GM23248 (cell line): ENCODE data around the gene TMEM53. TPM values are rescaled to one million over a fixed set of nuclear protein-coding genes. Genes with fewer than 3 reads are reported as not detected.
A peak's percentile ranks its signal among the peaks of the same experiment; 100 is the strongest.

Experiments
- DNase-seq: peaks from one replicate; pipeline ENCODE4 v3.0.0-alpha.2; 2015
- H2AFZ ChIP-seq: fragments of 200-600 bp; sonication (generic); 2 replicates; pipeline ENCODE4 v1.6.1; 2016; ENCODE audit warnings: antibody characterized with exemption
- H3F3A ChIP-seq: fragments of 200-600 bp; sonication (generic); 2 replicates; pipeline ENCODE4 v1.6.1; 2016; ENCODE audit warnings: mild to moderate bottlenecking, antibody characterized with exemption, mixed run types; ENCODE audit not compliant: insufficient read depth
- H3K27ac ChIP-seq: fragments of 200-600 bp; sonication (generic); 2 replicates; pipeline ENCODE4 v1.5.1; 2016; ENCODE audit warnings: mild to moderate bottlenecking
- H3K27me3 ChIP-seq: fragments of 200-600 bp; sonication (generic); replicated peaks from 2 replicates; pipeline ENCODE4 v1.6.1; 2016; ENCODE audit warnings: mild to moderate bottlenecking; ENCODE audit not compliant: insufficient read depth
- H3K36me3 ChIP-seq: fragments of 200-600 bp; sonication (generic); 2 replicates; pipeline ENCODE4 v1.6.1; 2016; ENCODE audit warnings: low read depth, mild to moderate bottlenecking
- H3K4me1 ChIP-seq: fragments of 200-600 bp; sonication (generic); 2 replicates; pipeline ENCODE4 v1.6.1; 2016; ENCODE audit warnings: mild to moderate bottlenecking; ENCODE audit not compliant: insufficient read depth
- H3K4me2 ChIP-seq: fragments of 200-600 bp; sonication (generic); one replicate; pipeline ENCODE4 v1.6.1; 2016; ENCODE audit warnings: mild to moderate bottlenecking; ENCODE audit not compliant: unreplicated experiment
- H3K4me3 ChIP-seq: fragments of 200-600 bp; sonication (generic); 2 replicates; pipeline ENCODE4 v1.5.1; 2016; ENCODE audit warnings: mild to moderate bottlenecking
- H3K79me2 ChIP-seq: fragments of 200-600 bp; sonication (generic); 2 replicates; pipeline ENCODE4 v1.6.1; 2016; ENCODE audit warnings: mild to moderate bottlenecking; ENCODE audit not compliant: insufficient read depth
- H3K9ac ChIP-seq: fragments of 200-600 bp; sonication (generic); 2 replicates; pipeline ENCODE4 v1.6.1; 2016; ENCODE audit warnings: mild to moderate bottlenecking
- H3K9me2 ChIP-seq: fragments of 200-600 bp; sonication (generic); 2 replicates; pipeline ENCODE4 v1.6.1; 2016; ENCODE audit warnings: mixed run types, mild to moderate bottlenecking, moderate library complexity; ENCODE audit not compliant: insufficient read depth
- H3K9me3 ChIP-seq: fragments of 200-600 bp; sonication (generic); one replicate; pipeline ENCODE4 v1.6.1; 2017; ENCODE audit warnings: low read depth
- H4K20me1 ChIP-seq: fragments of 200-600 bp; sonication (generic); 2 replicates; pipeline ENCODE4 v1.6.0; 2016; ENCODE audit not compliant: insufficient read depth
- EZH2 ChIP-seq: fragments of 200-600 bp; sonication (generic); IDR thresholded peaks from 2 replicates; pipeline ENCODE4 v1.6.1; 2018; ENCODE audit warnings: antibody characterized with exemption, mild to moderate bottlenecking; ENCODE audit not compliant: insufficient read depth, poor library complexity, severe bottlenecking
- EZH2phosphoT487 ChIP-seq: fragments of 200-600 bp; sonication (generic); IDR thresholded peaks from 2 replicates; pipeline ENCODE4 v1.6.1; 2018; ENCODE audit warnings: antibody characterized with exemption, moderate library complexity, mild to moderate bottlenecking, low read depth; ENCODE audit not compliant: insufficient read depth
- WGBS, 2 experiments: methylation state at CpG; one replicate each; pipeline ENCODE4 v1.1.6; 2015 to 2017; ENCODE audit warnings: low lambda C conversion rate in 2 of 2, low coverage in 1 of 2; ENCODE audit errors: missing lambda C conversion rate in 2 of 2; 5-methylcytosine and 5-hydroxymethylcytosine counted together
- in situ Hi-C: fragments of 300-500 bp; cut with MboI; formaldehyde crosslinking; loops from 2 replicates; pipeline ENCODE4 v1.15.0; 2020
- polyA plus RNA-seq: library from polyadenylated mRNA; unstranded; fragments of >200 nt; fragmentation: Nextera tagmentation; extraction: Ambion mirVana; gene quantifications from 2 replicates; pipeline ENCODE4 v1.2.1, GENCODE V29; 2016
- total RNA-seq: library from RNA; depleted of rRNA; stranded (reverse); fragments of >200 nt; shearing (Covaris generic); gene quantifications from 2 replicates; pipeline ENCODE4 v1.2.3, GENCODE V29; 2014

The TMEM53 gene
- total and polyA plus RNA-seq, 2 experiments from 2014 or later, result 4.4 to 10.1 TPM

GRCh38 chr1:44678626-44679025, 4.3 kb upstream of the TMEM53 start:
- in situ Hi-C loops, result no loop called here
- no peaks in the 10 kb centered on the region for H4K20me1 ChIP-seq
- H3K27ac ChIP-seq, result no peak overlapping the region
- no peak overlapping the region for H3K9ac ChIP-seq
- H3K79me2 ChIP-seq, result no peaks in the 10 kb centered on the region
- H3K9me2 ChIP-seq, result no peaks in the 10 kb centered on the region
- no peak overlapping the region for H3K4me2 ChIP-seq
- WGBS, 2 experiments, result 86 to 97% methylated on average over 4 of the region's 4 CpGs
- H3K27me3 ChIP-seq, result no peaks in the 10 kb centered on the region
- TF ChIP-seq EZH2 (no peak), EZH2phosphoT487 (no peak)
- H3K4me3 ChIP-seq, result no peak overlapping the region
- no peaks in the 10 kb centered on the region for H3K36me3 ChIP-seq
- no peak for DNase-seq
- H3K9me3 ChIP-seq, result no peaks in the 10 kb centered on the region
- no peak overlapping the region for H2AFZ ChIP-seq
- H3F3A ChIP-seq, result peaks cover 18% of the 10 kb centered on the region
- H3K4me1 ChIP-seq, result peaks cover 24% of the 10 kb centered on the region

DNA sequence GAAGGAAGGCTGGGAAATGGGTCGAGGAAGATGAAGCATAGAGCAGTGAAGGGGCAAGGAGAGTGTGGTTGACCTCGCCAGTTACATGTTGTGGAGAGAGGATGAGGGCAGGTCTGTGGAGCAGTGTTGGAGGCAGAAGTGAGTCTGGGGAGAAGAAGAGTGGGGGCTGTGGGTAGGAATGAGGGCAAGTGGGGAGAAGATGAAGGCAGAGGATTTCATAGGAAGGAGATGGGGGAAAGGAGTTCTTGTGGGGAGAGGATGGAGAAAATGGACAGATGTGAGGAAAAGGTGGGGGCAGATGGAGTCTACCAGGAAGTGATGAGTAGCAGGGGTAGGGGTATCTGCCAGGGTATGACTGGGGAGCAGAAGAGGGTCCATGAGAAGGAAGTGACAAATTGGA, 3.8 kb upstream of the TMEM53 start:
- Histone ChIP-seq H3K9me3 (no peaks in the 10 kb centered on the region), H3K4me2 (no peak overlapping the region), H3K27me3 (no peaks in the 10 kb centered on the region), H3K79me2 (no peaks in the 10 kb centered on the region), H3F3A (peaks cover 18% of the 10 kb centered on the region), H3K4me3 (no peak overlapping the region), H3K4me1 (peaks cover 24% of the 10 kb centered on the region), H3K27ac (no peak overlapping the region), H3K9ac (no peak overlapping the region), H4K20me1 (no peaks in the 10 kb centered on the region), H3K36me3 (no peaks in the 10 kb centered on the region), H2AFZ (no peak overlapping the region), H3K9me2 (no peaks in the 10 kb centered on the region)
- in situ Hi-C loops, result no loop called here
- WGBS, 2 experiments, result 87 to 100% methylated on average over 2 of the region's 2 CpGs
- DNase-seq, result no peak
- TF ChIP-seq EZH2phosphoT487, result no peak
- TF ChIP-seq EZH2, result no peak

- no peaks in the 10 kb centered on the region for H3K27me3 ChIP-seq
- H3K27ac ChIP-seq, result peak overlapping the region; percentile 31; the same call in 1 of the 2 replicates
- 56 to 64% methylated on average over 6 of the region's 6 CpGs for WGBS, 2 experiments
- no peaks in the 10 kb centered on the region for H3K79me2 ChIP-seq
- H3F3A ChIP-seq, result peaks cover 18% of the 10 kb centered on the region
- no peak overlapping the region for H3K4me3 ChIP-seq
- peaks cover 24% of the 10 kb centered on the region for H3K4me1 ChIP-seq
- no peaks in the 10 kb centered on the region for H4K20me1 ChIP-seq
- no peak overlapping the region for H3K9ac ChIP-seq
- in situ Hi-C loops, result no loop called here
- H3K9me2 ChIP-seq, result no peaks in the 10 kb centered on the region
- H3K36me3 ChIP-seq, result no peaks in the 10 kb centered on the region
- DNase-seq, result peak; percentile 81
- H2AFZ ChIP-seq, result 0 out of 2 replicates have a peak overlapping the region, but pooled peaks have one; percentile 6
- no peak overlapping the region for H3K4me2 ChIP-seq
- H3K9me3 ChIP-seq, result no peaks in the 10 kb centered on the region
- TF ChIP-seq EZH2phosphoT487 (no peak), EZH2 (no peak)
Observed at GRCh38 chr1:44677201-44677766, 3.0 kb upstream of the TMEM53 start.

- no peaks in the 10 kb centered on the region for H3K36me3 ChIP-seq
- DNase-seq, result peak; percentile 59
- 0 out of 2 replicates have a peak overlapping the region, but pooled peaks have one; percentile 6 for H2AFZ ChIP-seq
- H3K4me1 ChIP-seq, result peaks cover 24% of the 10 kb centered on the region
- H3K9me2 ChIP-seq, result no peaks in the 10 kb centered on the region
- peaks cover 18% of the 10 kb centered on the region for H3F3A ChIP-seq
- 89 to 97% methylated on average over 5 of the region's 5 CpGs for WGBS, 2 experiments
- in situ Hi-C loops, result no loop called here
- H3K27me3 ChIP-seq, result no peaks in the 10 kb centered on the region
- no peaks in the 10 kb centered on the region for H3K79me2 ChIP-seq
- H3K9me3 ChIP-seq, result no peaks in the 10 kb centered on the region
- H3K9ac ChIP-seq, result no peak overlapping the region
- H3K4me2 ChIP-seq, result peak overlapping the region; percentile 42
- no peak overlapping the region for H3K4me3 ChIP-seq
- peak overlapping the region; percentile 31 for H3K27ac ChIP-seq
- TF ChIP-seq EZH2phosphoT487, result no peak
- no peak for TF ChIP-seq EZH2
- no peaks in the 10 kb centered on the region for H4K20me1 ChIP-seq
Observed at GRCh38 chr1:44676484-44677200, 2.4 kb upstream of the TMEM53 start.
